HG02852 (cell line): ENCODE results near the gene TMEM169.
A peak's percentile ranks its signal among the peaks of the same experiment; 100 is the strongest.
"Not testable (repeated sequence)": the region's sequence is repeated elsewhere in the genome, so short reads cannot be mapped to it uniquely, and the experiment has no call there.

Source experiments
- ATAC-seq: cut with Tn5 transposase; IDR thresholded peaks from one replicate; pipeline ENCODE4 v1.9.1; 2021; ENCODE audit warnings: mild to moderate bottlenecking, moderate library complexity; ENCODE audit not compliant: unreplicated experiment

TMEM169 gene

GRCh38 chr2:216126943-216127342 is 45.2 kb downstream of the TMEM169 start:
- ATAC-seq, result no peak

- ATAC-seq, result no peak
These were observed 48.7 kb downstream of the TMEM169 start for GRCh38 chr2:216130346-216130971.

GRCh38 chr2:216131175-216131926 is 49.6 kb downstream of the TMEM169 start:
- no peak for ATAC-seq

- ATAC-seq, result no peak
These were observed 50.9 kb downstream of the TMEM169 start for GRCh38 chr2:216132585-216132984.

GRCh38 chr2:216133397-216133796 is 51.7 kb downstream of the TMEM169 start:
- no peak for ATAC-seq

- ATAC-seq, result no peak
These were observed 53.3 kb downstream of the TMEM169 start for GRCh38 chr2:216134958-216135541.

- no peak for ATAC-seq
These were observed 58.2 kb downstream of the TMEM169 start for GRCh38 chr2:216139884-216140283.

GRCh38 chr2:216141516-216141915 is 59.8 kb downstream of the TMEM169 start:
- not testable (repeated sequence) for ATAC-seq

GRCh38 chr2:216142540-216142939 is 60.8 kb downstream of the TMEM169 start:
- peak; percentile 100 for ATAC-seq

GRCh38 chr2:216144372-216144771 is 62.7 kb downstream of the TMEM169 start:
- no peak for ATAC-seq

- no peak for ATAC-seq
These were observed 63.1 kb downstream of the TMEM169 start for GRCh38 chr2:216144857-216145256.

- no peak for ATAC-seq
These were observed 64.9 kb downstream of the TMEM169 start for GRCh38 chr2:216146573-216146972.

- no peak for ATAC-seq
These were observed 65.7 kb downstream of the TMEM169 start for GRCh38 chr2:216147172-216148131.

GRCh38 chr2:216148983-216149382 is 67.3 kb downstream of the TMEM169 start:
- ATAC-seq, result no peak

- no peak for ATAC-seq
These were observed 68.0 kb downstream of the TMEM169 start for GRCh38 chr2:216149741-216150140.

- no peak for ATAC-seq
These were observed 69.8 kb downstream of the TMEM169 start for GRCh38 chr2:216151313-216152025.
